GM23338 (cell line): ENCODE results near the gene DLG2.

Experiments
- CREB1 ChIP-seq: fragments of 250-450 bp; sonication (Bioruptor Pico); IDR thresholded peaks from 2 replicates; pipeline ENCODE4 v1.5.0; 2020; ENCODE audit warnings: low read depth, mild to moderate bottlenecking, moderate library complexity
- CTCF ChIP-seq, 2 experiments: fragments of 200-600 bp in 1 of 2; sonication (generic) in 1 of 2; conservative IDR thresholded peaks; 2 replicates each; pipeline versions ENCODE4 v1.5.1 to v1.6.1; 2016 to 2017; ENCODE audit warnings: antibody characterized with exemption in 2 of 2, low read depth in 2 of 2, mild to moderate bottlenecking in 2 of 2, moderate library complexity in 1 of 2
- ETS1 ChIP-seq: IDR thresholded peaks from 2 replicates; pipeline ENCODE4 v1.6.1; 2016; ENCODE audit warnings: antibody characterized with exemption
- EZH2 ChIP-seq: fragments of 200-600 bp; sonication (generic); IDR thresholded peaks from one replicate; pipeline ENCODE4 v1.8.0; 2017; ENCODE audit warnings: antibody characterized with exemption, mild to moderate bottlenecking, low read depth; ENCODE audit not compliant: unreplicated experiment
- EZH2phosphoT487 ChIP-seq: fragments of 200-600 bp; sonication (generic); IDR thresholded peaks from one replicate; pipeline ENCODE4 v1.8.1; 2018; ENCODE audit warnings: antibody characterized with exemption; ENCODE audit not compliant: unreplicated experiment
- JUNB ChIP-seq: IDR thresholded peaks from one replicate; pipeline ENCODE4 v1.6.1; 2016; ENCODE audit warnings: antibody characterized with exemption; ENCODE audit not compliant: unreplicated experiment
- POLR2AphosphoS5 ChIP-seq: IDR thresholded peaks from 2 replicates; pipeline ENCODE4 v1.6.1; 2016; ENCODE audit warnings: antibody characterized with exemption, low read depth
- REST ChIP-seq: IDR thresholded peaks from one replicate; pipeline ENCODE4 v1.6.1; 2018; ENCODE audit warnings: antibody characterized with exemption; ENCODE audit not compliant: unreplicated experiment
- STAT1 ChIP-seq: IDR thresholded peaks from one replicate; pipeline ENCODE4 v1.6.1; 2016; ENCODE audit warnings: antibody characterized with exemption; ENCODE audit not compliant: unreplicated experiment

DNA sequence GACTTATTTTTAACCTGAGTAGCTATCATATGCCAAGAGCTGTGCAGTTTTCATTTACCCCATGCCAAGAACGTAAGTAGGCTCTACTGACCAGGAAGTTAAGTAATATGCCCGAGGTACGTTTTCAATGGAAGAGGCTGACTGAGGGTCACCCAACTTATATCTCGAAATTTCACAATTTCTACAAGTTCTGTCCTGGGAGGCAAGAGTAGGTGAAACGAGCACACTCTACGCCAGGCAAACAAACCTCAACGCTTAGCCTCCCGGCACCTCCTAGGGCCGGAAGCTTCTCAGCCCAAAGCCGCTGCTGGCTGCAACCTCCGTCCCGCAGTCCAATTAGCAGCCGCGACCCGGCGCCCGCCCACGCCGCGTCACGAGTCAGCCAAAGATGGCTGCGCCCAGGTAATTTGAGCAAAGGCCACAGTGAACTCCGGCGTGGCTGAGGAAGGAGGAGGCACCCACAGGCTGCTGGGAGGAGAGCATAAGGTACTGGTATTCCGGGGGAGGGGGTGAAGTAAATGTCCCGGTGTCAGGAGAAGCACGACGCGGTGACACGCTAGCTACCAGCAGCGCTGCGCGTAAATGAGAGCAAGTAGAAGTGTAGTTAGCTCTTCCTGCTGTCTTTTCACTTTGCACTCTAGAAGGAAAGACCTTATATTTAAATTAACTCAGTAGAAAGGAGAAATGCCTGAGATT, 20.6 kb upstream of the DLG2 start, which contains the start of gene TMEM126A:
- TF ChIP-seq EZH2 (no peak), POLR2AphosphoS5 (peak; percentile 92), CTCF (conservative IDR thresholded peaks at IDR 0.05; ENCODE audit: low read depth in 2 of 2) (no peak), REST (no peak), JUNB (no peak), CREB1 (CRISPR knock-in tag) (peak; percentile 90), EZH2phosphoT487 (no peak), ETS1 (peak; percentile 68), STAT1 (no peak)
